ENCODE data around the gene KSR1. TPM values are rescaled to one million over a fixed set of nuclear protein-coding genes. Genes with fewer than 3 reads are reported as not detected.
A peak's percentile ranks its signal among the peaks of the same experiment; 100 is the strongest.

Gene KSR1
- total RNA-seq, 1 experiment from 2014 or later, result 21.7 TPM

DNA sequence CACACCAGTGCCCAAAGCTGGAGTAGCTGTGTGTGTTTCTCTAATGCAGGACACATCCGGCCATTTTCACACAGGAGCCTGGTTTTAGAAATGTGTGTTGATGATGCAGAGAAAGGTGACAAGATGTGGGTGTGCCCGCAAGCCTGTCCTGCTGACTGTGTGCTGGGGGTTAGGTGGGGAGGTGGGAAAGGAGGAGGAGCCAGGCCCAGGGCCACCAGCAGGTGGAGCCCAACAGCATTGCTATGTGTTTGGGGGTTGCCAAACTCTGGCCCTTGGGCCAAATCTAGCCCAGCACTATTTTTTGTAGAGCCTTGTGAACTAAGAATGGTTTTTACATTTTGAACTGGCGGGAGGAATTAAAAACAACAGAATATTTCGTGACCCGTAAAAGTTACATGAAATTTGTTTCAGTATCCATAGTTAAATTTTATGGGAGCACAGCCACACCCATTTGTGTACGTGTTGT lies 113.0 kb downstream of the KSR1 start:
- BruUV-seq (replicated peaks), result no TSS peak
- no peak overlapping the region for H3K4me3 ChIP-seq (ENCODE audit: low read depth in 2 of 2, low read length in 2 of 2)
- POLR2A ChIA-PET, result no interaction called here
- intact Hi-C loops (cut with micrococcal nuclease; ENCODE audit: unreplicated experiment) (no loop called here), in situ Hi-C loops (cut with HindIII; ENCODE audit: low pct_unique_long_range_greater_than_20kb, low sequenced_read_pairs) (no loop called here)
- H3K4me1 ChIP-seq (ENCODE audit: control insufficient read depth, insufficient read depth, low read length), result no peaks in the 10 kb centered on the region
- CTCF ChIA-PET, result no interaction called here
- no peaks in the 10 kb centered on the region for H3K9me3 ChIP-seq (ENCODE audit: control insufficient read depth, insufficient read depth, low read depth, low read length)
- TF ChIP-seq, protein P1, sequence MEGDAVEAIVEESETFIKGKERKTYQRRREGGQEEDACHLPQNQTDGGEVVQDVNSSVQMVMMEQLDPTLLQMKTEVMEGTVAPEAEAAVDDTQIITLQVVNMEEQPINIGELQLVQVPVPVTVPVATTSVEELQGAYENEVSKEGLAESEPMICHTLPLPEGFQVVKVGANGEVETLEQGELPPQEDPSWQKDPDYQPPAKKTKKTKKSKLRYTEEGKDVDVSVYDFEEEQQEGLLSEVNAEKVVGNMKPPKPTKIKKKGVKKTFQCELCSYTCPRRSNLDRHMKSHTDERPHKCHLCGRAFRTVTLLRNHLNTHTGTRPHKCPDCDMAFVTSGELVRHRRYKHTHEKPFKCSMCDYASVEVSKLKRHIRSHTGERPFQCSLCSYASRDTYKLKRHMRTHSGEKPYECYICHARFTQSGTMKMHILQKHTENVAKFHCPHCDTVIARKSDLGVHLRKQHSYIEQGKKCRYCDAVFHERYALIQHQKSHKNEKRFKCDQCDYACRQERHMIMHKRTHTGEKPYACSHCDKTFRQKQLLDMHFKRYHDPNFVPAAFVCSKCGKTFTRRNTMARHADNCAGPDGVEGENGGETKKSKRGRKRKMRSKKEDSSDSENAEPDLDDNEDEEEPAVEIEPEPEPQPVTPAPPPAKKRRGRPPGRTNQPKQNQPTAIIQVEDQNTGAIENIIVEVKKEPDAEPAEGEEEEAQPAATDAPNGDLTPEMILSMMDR (IDR thresholded peaks at IDR 0.05), result peak; percentile 81
- no peak for TF ChIP-seq TCF7L2 (IDR thresholded peaks at IDR 0.05; ENCODE audit: low read depth, low read length)
- TF ChIP-seq, protein P2, sequence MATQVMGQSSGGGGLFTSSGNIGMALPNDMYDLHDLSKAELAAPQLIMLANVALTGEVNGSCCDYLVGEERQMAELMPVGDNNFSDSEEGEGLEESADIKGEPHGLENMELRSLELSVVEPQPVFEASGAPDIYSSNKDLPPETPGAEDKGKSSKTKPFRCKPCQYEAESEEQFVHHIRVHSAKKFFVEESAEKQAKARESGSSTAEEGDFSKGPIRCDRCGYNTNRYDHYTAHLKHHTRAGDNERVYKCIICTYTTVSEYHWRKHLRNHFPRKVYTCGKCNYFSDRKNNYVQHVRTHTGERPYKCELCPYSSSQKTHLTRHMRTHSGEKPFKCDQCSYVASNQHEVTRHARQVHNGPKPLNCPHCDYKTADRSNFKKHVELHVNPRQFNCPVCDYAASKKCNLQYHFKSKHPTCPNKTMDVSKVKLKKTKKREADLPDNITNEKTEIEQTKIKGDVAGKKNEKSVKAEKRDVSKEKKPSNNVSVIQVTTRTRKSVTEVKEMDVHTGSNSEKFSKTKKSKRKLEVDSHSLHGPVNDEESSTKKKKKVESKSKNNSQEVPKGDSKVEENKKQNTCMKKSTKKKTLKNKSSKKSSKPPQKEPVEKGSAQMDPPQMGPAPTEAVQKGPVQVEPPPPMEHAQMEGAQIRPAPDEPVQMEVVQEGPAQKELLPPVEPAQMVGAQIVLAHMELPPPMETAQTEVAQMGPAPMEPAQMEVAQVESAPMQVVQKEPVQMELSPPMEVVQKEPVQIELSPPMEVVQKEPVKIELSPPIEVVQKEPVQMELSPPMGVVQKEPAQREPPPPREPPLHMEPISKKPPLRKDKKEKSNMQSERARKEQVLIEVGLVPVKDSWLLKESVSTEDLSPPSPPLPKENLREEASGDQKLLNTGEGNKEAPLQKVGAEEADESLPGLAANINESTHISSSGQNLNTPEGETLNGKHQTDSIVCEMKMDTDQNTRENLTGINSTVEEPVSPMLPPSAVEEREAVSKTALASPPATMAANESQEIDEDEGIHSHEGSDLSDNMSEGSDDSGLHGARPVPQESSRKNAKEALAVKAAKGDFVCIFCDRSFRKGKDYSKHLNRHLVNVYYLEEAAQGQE (IDR thresholded peaks at IDR 0.05; ENCODE audit: insufficient read depth in 1 of 2, low read depth in 2 of 2, low read length in 1 of 2), result no peak
- no peak for TF ChIP-seq POLR2AphosphoS5 (IDR thresholded peaks at IDR 0.05; ENCODE audit: low read depth, low read length)
- TF ChIP-seq SIN3A (IDR thresholded peaks at IDR 0.05; ENCODE audit: borderline replicate concordance, insufficient read depth, low read depth, low read length), result no peak
- H3K27me3 ChIP-seq (ENCODE audit: control insufficient read depth, insufficient read depth, low read length), result no peaks in the 10 kb centered on the region
- peak; percentile 63; the same call in 1 of the 2 replicates for ATAC-seq
- no peak overlapping the region for H3K27ac ChIP-seq (ENCODE audit: low read length)
- H3K36me3 ChIP-seq (ENCODE audit: control insufficient read depth, insufficient read depth, low read length), result no peaks in the 10 kb centered on the region
- no peak for DNase-seq (ENCODE audit: low read depth, low spot score)

DNA sequence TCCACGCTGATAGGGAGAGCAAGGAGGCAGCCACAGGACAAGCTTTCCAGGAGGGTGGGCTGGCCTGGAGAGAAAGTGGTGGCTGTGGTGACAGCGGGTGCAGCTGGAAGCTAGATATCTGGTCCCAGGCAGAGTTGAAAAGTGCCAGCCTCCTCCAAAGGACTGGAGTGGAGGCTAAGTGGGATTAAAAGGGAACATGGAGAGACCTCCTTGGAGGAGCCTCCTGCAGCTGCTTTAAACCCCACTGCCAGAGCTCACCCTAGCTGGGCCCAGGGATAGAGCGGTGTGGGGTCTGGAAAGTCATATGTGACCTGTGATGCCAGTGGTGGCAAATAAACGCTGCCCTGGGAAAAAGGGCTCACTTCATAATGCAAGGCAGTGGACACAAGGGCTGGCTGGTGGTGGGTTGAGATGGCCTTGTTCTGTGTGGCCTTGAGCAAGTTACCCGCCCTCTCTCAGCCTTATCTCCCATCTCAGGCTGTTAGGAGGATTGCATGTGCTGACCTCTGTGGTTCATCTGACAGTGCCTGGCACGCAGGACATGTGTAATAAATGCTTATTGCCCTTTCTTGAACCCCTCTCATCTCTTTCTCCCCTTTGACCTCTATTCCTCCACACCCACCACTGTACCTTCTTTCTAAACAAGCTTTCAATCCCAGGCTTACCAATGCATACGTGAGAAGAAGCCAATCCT lies 113.8 kb downstream of the KSR1 start:
- CTCF ChIA-PET, result no interaction called here
- no TSS peak for BruUV-seq (replicated peaks)
- Histone ChIP-seq H3K27ac (ENCODE audit: low read length) (no peak overlapping the region), H3K27me3 (ENCODE audit: control insufficient read depth, insufficient read depth, low read length) (no peaks in the 10 kb centered on the region), H3K9me3 (ENCODE audit: control insufficient read depth, insufficient read depth, low read depth, low read length) (no peaks in the 10 kb centered on the region), H3K4me1 (ENCODE audit: control insufficient read depth, insufficient read depth, low read length) (no peaks in the 10 kb centered on the region), H3K36me3 (ENCODE audit: control insufficient read depth, insufficient read depth, low read length) (no peaks in the 10 kb centered on the region), H3K4me3 (ENCODE audit: low read depth in 2 of 2, low read length in 2 of 2) (no peak overlapping the region)
- in situ Hi-C loops (cut with HindIII; ENCODE audit: low pct_unique_long_range_greater_than_20kb, low sequenced_read_pairs), result no loop called here
- POLR2A ChIA-PET, result no interaction called here
- DNase-seq (ENCODE audit: low read depth, low spot score), result no peak
- no peak for ATAC-seq
- intact Hi-C loops (cut with micrococcal nuclease; ENCODE audit: unreplicated experiment), result no loop called here
- TF ChIP-seq, protein P1 (IDR thresholded peaks at IDR 0.05), result no peak
- TF ChIP-seq POLR2AphosphoS5 (IDR thresholded peaks at IDR 0.05; ENCODE audit: low read depth, low read length), result no peak
- no peak for TF ChIP-seq SIN3A (IDR thresholded peaks at IDR 0.05; ENCODE audit: borderline replicate concordance, insufficient read depth, low read depth, low read length)
- TF ChIP-seq, protein P2 (IDR thresholded peaks at IDR 0.05; ENCODE audit: insufficient read depth in 1 of 2, low read depth in 2 of 2, low read length in 1 of 2), result no peak
- TF ChIP-seq TCF7L2 (IDR thresholded peaks at IDR 0.05; ENCODE audit: low read depth, low read length), result no peak

Data from Panc1 (cell line).